Activated CD8-positive, alpha-beta T cell treated with anti-CD3 and anti-CD28 coated beads, Interleukin-2, amount 10 ng/mL, durations not matched to agents 7 days and 5 days (primary cell): ENCODE measurements around the gene PRPF6. TPM values are rescaled to one million over a fixed set of nuclear protein-coding genes. Genes with fewer than 3 reads are reported as not detected.

ENCODE experiments used
- ATAC-seq: fragments of 150-1000 bp; cut with Tn5 transposase; one replicate; pipeline ENCODE4 v1.10.0; 2021; ENCODE audit warnings: moderate library complexity
- CTCF ChIA-PET: fragments of 350-600 bp; sonication (Branson Sonifier 250); formaldehyde crosslinking; loops from one replicate; lab custom pipeline; 2021; ENCODE audit warnings: antibody characterized with exemption; lab: Charles Lee
- POLR2A ChIA-PET: fragments of 350-600 bp; sonication (Branson Sonifier 250); formaldehyde crosslinking; loops from one replicate; lab custom pipeline; 2021; ENCODE audit warnings: antibody characterized with exemption; lab: Charles Lee
- DNase-seq: peaks from one replicate; pipeline ENCODE4 v3.0.0-alpha.2; 2020
- H3K27ac Mint-ChIP-seq: one replicate; pipeline ENCODE4 v1.8.0; 2021; ENCODE audit warnings: mild to moderate bottlenecking, mixed read lengths
- H3K27me3 Mint-ChIP-seq: one replicate; pipeline ENCODE4 v1.8.0; 2021; ENCODE audit warnings: low read depth, mixed read lengths
- H3K36me3 Mint-ChIP-seq: one replicate; pipeline ENCODE4 v1.8.0; 2021; ENCODE audit warnings: low read depth, mixed read lengths
- H3K4me1 Mint-ChIP-seq: one replicate; pipeline ENCODE4 v1.8.0; 2021; ENCODE audit warnings: low read depth, mixed read lengths
- H3K4me3 Mint-ChIP-seq: one replicate; pipeline ENCODE4 v1.8.0; 2021; ENCODE audit warnings: mild to moderate bottlenecking, mixed read lengths
- H3K9me3 Mint-ChIP-seq: one replicate; pipeline ENCODE4 v1.8.0; 2022; ENCODE audit warnings: mixed read lengths; ENCODE audit not compliant: insufficient read depth
- total RNA-seq, 2 experiments: library from RNA; stranded (reverse); gene quantifications; one replicate each; pipeline ENCODE4 v1.2.3, GENCODE V29; 2021

The PRPF6 gene
- total RNA-seq, 2 experiments from 2014 or later: 64.7 to 68.3 TPM

DNA sequence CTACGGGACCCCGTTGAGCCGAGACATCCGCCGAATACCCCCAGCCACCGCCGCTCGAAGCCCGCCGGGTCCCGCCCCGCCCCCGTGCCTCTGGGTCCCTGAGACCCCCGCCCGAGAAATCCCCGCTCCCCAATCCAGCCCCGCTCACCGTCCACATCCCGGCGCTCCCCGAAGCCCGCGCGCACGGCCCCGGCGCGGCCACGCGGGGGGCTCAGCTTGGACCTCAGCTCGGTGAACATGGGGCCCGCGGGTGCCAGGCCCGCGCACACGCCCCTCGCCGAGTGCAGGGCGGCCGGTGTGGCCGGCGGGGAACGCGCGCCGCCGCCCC, 1.7 kb upstream of the PRPF6 start:
- H3K4me3 Mint-ChIP-seq: peak overlapping the region; percentile 76
- ChIA-PET CTCF (interaction anchor here (0.8 to 4.4 kb wide), 12 partner anchors 13 to 277 kb away, joined by 3 to 197 read pairs (median 4); partner anchors contain the start of genes ARFRP1, C20orf204, PCMTD2 and UCKL1), POLR2A (interaction anchor here (0.8 to 4.0 kb wide), 4 partner anchors 23 to 114 kb away, joined by 3 to 77 read pairs (median 6); partner anchors contain the start of genes C20orf204, TPD52L2 and UCKL1)
- H3K27ac Mint-ChIP-seq: peak overlapping the region; percentile 83
- H3K9me3 Mint-ChIP-seq: no peaks in the 10 kb centered on the region
- H3K27me3 Mint-ChIP-seq: no peaks in the 10 kb centered on the region
- DNase-seq (no peak), ATAC-seq (no peak)
- peaks cover 31% of the 10 kb centered on the region for H3K36me3 Mint-ChIP-seq
- peaks cover 64% of the 10 kb centered on the region for H3K4me1 Mint-ChIP-seq

DNA sequence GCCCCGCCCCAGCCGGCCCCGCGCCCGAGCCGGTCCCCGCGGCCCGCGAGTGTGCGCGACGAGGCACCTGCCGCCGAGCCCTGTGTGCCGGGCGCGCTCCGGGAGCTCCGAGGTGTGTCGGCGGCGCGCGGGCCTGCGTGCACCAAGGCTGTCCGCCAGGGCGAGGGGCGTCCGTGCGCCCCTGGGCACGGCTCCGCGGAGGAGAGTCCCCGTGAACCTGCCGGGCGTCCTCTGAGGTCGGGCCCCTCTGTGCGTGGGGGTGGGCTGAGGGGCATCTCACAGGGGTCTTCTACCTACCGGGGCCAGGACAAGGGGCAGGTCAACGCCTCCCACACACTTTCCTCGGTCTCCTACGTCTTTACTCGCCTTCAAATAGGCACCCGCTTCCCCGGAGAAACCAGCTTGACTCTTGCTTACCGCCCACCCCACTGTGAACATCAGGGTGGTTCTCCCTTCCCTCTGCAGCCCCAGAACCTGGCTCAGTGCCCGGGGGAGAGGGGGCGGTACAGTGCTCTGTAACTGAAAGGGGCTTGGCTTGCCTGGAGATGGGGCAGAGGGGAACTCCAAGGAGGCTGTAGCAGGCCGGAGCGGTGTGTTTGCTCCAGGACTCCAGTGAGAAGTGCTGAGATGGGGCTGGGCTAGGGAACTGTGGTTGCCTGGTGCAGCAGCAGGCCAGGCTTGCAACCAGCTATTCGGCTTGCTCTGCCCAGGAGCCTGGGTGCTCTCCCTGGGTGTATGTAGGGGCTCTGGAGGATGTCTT, 1.2 kb upstream of the PRPF6 start, which contains the start of gene SAMD10:
Gene SAMD10 (minus strand): TSS at position 86 of the 760 bp plus-strand sequence. CDS start 175 bp downstream, outside the sequence.
- Mint-ChIP-seq H3K27ac (peak within 1 kb of the TSS; percentile 95), H3K9me3 (no peaks in the 10 kb centered on the region)

DNA sequence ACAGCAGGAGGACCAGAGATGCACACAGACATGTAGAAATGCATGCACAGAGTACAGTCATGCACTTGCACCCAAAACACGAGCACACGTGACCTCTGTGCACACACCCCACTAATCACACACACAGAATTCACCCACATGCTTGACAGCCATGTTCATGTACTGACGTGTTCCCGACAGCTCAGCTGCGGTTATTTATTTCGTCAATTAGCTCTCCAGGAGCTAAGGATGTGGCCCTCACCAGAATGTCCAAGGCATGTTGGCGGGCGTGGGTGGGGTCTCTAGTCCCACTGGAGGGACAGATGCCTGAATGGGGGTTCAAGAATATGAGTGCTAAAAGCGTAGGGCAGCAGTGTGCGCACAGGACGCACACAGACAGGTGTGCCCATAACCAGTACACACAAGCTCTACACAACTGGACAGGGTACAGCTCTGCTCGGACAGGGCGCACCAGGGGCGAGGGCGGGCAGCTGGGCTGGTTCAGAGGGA, 571 bp upstream of the PRPF6 start:
- DNase-seq: peak; percentile 50
- Mint-ChIP-seq H3K9me3 (no peaks in the 10 kb centered on the region), H3K4me1 (peaks cover 63% of the 10 kb centered on the region), H3K27ac (peak overlapping the region; percentile 95), H3K36me3 (peaks cover 34% of the 10 kb centered on the region), H3K27me3 (no peaks in the 10 kb centered on the region), H3K4me3 (peak overlapping the region; percentile 87)
- ATAC-seq: peak; percentile 13
- POLR2A ChIA-PET: interaction anchor here (0.6 to 4.0 kb wide), 9 partner anchors 12 to 251 kb away, joined by 3 to 77 read pairs (median 4); partner anchors contain the start of genes C20orf204, TPD52L2 and UCKL1
- CTCF ChIA-PET: interaction anchor here (0.7 to 4.4 kb wide), 29 partner anchors 12 to 276 kb away, joined by 3 to 197 read pairs (median 5); partner anchors contain the start of genes C20orf204, LKAAEAR1, OPRL1 and RGS19

More for the DNA sequence above, 1.2 kb upstream of the PRPF6 start, which contains the start of gene SAMD10:
- DNase-seq (peak; percentile 66), ATAC-seq (peak; percentile 32)
- Mint-ChIP-seq H3K27me3 (no peaks in the 10 kb centered on the region), H3K4me1 (peaks cover 64% of the 10 kb centered on the region), H3K4me3 (peak within 1 kb of the TSS; percentile 87), H3K36me3 (peaks cover 34% of the 10 kb centered on the region)
- CTCF ChIA-PET: interaction anchor here (0.8 to 4.4 kb wide), 28 partner anchors 13 to 277 kb away, joined by 3 to 197 read pairs (median 4); partner anchors contain the start of genes ARFRP1, C20orf204, LKAAEAR1 and OPRL1
- POLR2A ChIA-PET: interaction anchor here (0.6 to 4.0 kb wide), 7 partner anchors 23 to 250 kb away, joined by 3 to 77 read pairs (median 4); partner anchors contain the start of genes C20orf204, TPD52L2 and UCKL1

DNA sequence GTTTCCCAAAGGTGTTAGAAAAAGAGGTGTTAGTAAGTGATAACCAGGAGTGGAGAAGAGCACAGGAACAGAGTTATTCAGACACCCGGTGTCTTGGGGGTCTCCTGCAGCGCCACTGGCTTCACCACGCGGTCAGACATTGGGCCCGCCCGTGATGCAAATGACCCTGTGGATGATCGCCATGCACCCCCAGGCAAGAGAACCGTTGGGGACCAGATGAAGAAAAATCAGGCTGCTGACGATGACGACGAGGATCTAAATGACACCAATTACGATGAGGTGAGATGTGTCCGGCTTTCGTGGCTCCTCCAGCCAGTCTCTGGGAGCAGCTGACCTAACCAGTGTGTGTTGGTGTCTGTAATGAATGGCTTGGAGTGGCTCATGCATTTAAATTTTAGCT, 2.0 kb downstream of the PRPF6 start:
- DNase-seq (no peak), ATAC-seq (no peak)
- Mint-ChIP-seq H3K27ac (peak overlapping the region; percentile 55), H3K4me1 (peaks cover 42% of the 10 kb centered on the region), H3K4me3 (peak overlapping the region; percentile 87), H3K9me3 (no peaks in the 10 kb centered on the region), H3K27me3 (no peaks in the 10 kb centered on the region), H3K36me3 (peaks cover 35% of the 10 kb centered on the region)
- ChIA-PET CTCF (interaction anchor here (1.0 to 4.4 kb wide), 4 partner anchors 10 to 86 kb away, joined by 3 to 197 read pairs (median 4); partner anchors contain the start of gene C20orf204), POLR2A (interaction anchor here (0.7 to 4.0 kb wide), 2 partner anchors 56 to 365 kb away, joined by 3 to 77 read pairs; partner anchors contain the start of gene C20orf204)

DNA sequence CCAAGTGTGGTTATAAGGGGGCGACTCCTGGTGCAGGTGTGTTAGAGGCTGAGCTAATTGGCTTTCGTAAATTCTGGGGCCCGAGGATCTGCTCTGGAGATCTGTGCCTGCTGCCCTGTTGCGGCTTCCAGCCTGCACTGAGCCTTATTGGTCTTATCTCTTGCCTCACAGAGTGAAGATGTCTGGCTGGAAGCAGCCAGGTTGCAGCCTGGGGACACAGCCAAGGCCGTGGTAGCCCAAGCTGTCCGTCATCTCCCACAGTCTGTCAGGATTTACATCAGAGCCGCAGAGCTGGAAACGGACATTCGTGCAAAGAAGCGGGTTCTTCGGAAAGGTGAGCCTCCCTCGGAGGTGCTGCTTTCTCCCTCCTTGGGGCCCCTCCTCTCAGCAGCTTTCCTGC, 20.0 kb downstream of the PRPF6 start:
- no peaks in the 10 kb centered on the region for H3K27me3 Mint-ChIP-seq
- ATAC-seq: no peak
- no peaks in the 10 kb centered on the region for H3K4me1 Mint-ChIP-seq
- no peaks in the 10 kb centered on the region for H3K9me3 Mint-ChIP-seq
- ChIA-PET POLR2A (no interaction called here), CTCF (interaction anchor here (1.0 to 1.4 kb wide), 2 partner anchors 19 to 20 kb away, joined by 3 to 5 read pairs; partner anchors contain the start of gene PRPF6)
- no peak for DNase-seq
- peaks cover 56% of the 10 kb centered on the region for H3K36me3 Mint-ChIP-seq
- no peak overlapping the region for H3K27ac Mint-ChIP-seq
- H3K4me3 Mint-ChIP-seq: no peak overlapping the region

DNA sequence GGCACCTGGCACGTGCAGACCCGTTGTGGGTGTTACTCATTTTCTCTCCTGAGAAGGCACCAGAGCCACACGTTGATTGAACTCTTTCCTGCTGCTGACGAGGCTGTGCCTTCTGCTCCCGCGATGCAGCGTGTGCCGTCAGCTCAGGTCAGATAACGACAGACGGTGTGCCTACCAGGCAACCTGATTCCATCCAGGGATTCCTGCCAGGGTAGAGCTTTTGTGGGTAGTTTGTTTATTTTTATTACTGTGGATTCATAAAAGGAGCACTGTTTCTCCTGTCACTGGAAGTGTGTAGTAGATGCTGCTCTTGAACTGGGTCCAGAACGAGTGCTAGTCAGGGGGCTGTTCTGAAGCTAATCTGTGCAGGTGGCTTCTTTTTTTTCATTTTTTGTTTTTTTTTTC, 20.7 kb downstream of the PRPF6 start:
- ATAC-seq: no peak
- Mint-ChIP-seq H3K27me3 (no peaks in the 10 kb centered on the region), H3K27ac (peak overlapping the region; percentile 46), H3K36me3 (peaks cover 52% of the 10 kb centered on the region), H3K9me3 (no peaks in the 10 kb centered on the region), H3K4me3 (no peak overlapping the region), H3K4me1 (no peaks in the 10 kb centered on the region)
- POLR2A ChIA-PET: no interaction called here
- no peak for DNase-seq
- CTCF ChIA-PET: interaction anchor here (1.0 to 1.4 kb wide), 2 partner anchors 20 to 21 kb away, joined by 3 to 5 read pairs; partner anchors contain the start of gene PRPF6

DNA sequence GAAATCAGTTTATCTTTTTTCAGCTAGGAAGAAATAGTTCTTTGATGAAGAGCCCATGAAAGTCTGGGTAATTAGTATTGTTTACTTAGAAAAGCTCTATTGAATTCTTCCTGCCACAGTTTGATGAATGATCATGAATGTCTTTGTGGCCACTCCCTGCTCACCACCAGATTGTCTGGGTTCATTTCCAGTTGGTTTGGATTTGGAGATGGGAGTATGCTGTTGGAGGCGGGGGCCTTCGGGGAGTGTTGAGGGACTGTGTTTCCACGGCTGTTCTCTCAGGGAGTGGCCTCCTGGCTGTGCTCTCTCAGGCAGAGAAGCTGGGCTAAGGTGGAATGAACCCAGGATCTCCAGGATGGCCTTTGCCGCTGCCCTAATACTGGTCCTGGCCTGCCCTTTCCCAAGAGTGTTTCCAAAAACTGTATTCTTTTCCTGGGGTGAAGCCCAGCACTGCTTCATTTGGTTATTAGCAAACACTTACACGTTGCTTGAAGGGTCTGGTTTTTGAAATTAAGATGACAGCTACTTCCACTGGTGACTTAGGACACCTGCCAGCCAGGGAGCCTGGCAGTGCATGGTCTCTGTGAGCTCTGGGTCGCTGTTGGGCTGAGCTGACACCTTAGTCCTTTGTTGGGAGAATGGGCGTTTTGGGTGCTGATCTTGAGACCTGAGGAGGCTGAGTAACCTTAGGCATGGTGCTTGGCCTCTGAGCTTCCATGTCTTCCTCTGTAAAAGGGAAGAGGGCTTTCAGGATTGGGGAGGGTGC, 23.2 kb downstream of the PRPF6 start:
- Mint-ChIP-seq H3K4me3 (no peak overlapping the region), H3K4me1 (peaks cover 11% of the 10 kb centered on the region), H3K36me3 (peaks cover 62% of the 10 kb centered on the region), H3K27ac (no peak overlapping the region), H3K9me3 (peaks cover 11% of the 10 kb centered on the region), H3K27me3 (no peaks in the 10 kb centered on the region)
- ATAC-seq (no peak), DNase-seq (no peak)
- ChIA-PET POLR2A (no interaction called here), CTCF (interaction anchor here (4.6 kb wide), 1 partner anchor 35 kb away, joined by 14 read pairs; no protein-coding TSS in a partner anchor)

DNA sequence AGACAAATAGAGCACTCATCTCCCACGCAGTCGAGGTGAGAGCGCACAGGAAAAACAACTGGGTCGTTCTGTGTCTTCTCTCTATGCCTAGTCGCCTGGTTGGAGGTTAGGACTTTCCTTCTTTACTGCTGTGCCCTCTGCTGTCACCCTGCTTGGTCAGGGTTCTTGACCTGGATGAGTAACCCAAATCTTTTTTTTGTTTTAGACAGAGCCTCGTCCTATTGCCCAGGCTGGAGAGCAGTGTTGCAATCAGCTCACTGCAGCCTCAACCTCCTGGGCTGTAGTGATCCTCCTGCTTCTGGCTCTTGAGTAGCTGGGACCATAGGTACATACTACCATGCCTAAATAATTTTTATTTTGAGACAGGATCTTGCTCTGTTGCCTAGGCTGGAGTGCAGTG, 24.5 kb downstream of the PRPF6 start:
- no peak for ATAC-seq
- Mint-ChIP-seq H3K36me3 (peaks cover 64% of the 10 kb centered on the region), H3K9me3 (peaks cover 14% of the 10 kb centered on the region)

DNA sequence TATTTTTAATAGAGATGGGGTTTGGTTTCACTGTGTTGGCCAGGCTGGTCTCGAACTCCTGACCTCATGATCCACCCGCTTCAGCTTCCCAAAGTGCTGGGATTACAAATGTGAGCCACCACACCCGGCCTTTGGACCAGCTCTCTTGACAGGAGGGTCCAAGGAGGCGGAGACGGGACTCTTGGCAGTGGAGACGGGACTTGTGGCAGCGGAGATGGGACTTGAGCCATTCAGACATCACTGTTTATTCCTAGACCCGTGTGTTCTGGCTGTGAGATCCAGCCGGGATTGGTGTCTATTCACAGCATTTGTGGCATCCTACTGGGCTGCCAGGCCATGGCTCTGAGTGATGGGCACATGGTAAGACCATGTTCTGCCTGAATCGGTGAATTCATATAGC, 25.6 kb downstream of the PRPF6 start:
- peaks cover 14% of the 10 kb centered on the region for H3K9me3 Mint-ChIP-seq
- ChIA-PET POLR2A (interaction anchor here (1.2 kb wide), 1 partner anchor 32 kb away, joined by 3 read pairs; no protein-coding TSS in a partner anchor), CTCF (interaction anchor here (1.6 to 4.6 kb wide), 2 partner anchors 19 to 33 kb away, joined by 3 to 14 read pairs; no protein-coding TSS in a partner anchor)
- DNase-seq: no peak
- H3K27me3 Mint-ChIP-seq: no peaks in the 10 kb centered on the region
- peaks cover 69% of the 10 kb centered on the region for H3K36me3 Mint-ChIP-seq
- H3K4me1 Mint-ChIP-seq: peaks cover 34% of the 10 kb centered on the region
- no peak overlapping the region for H3K27ac Mint-ChIP-seq
- no peak overlapping the region for H3K4me3 Mint-ChIP-seq
- no peak for ATAC-seq

More for the DNA sequence above, 24.5 kb downstream of the PRPF6 start:
- no peak for DNase-seq
- ChIA-PET CTCF (interaction anchor here (1.6 to 4.6 kb wide), 2 partner anchors 18 to 34 kb away, joined by 3 to 14 read pairs; no protein-coding TSS in a partner anchor), POLR2A (interaction anchor here (0.6 kb wide), 1 partner anchor 13 kb away, joined by 3 read pairs; no protein-coding TSS in a partner anchor)
- Mint-ChIP-seq H3K4me1 (peaks cover 23% of the 10 kb centered on the region), H3K27me3 (no peaks in the 10 kb centered on the region), H3K27ac (peak overlapping the region; percentile 11), H3K4me3 (no peak overlapping the region)

DNA sequence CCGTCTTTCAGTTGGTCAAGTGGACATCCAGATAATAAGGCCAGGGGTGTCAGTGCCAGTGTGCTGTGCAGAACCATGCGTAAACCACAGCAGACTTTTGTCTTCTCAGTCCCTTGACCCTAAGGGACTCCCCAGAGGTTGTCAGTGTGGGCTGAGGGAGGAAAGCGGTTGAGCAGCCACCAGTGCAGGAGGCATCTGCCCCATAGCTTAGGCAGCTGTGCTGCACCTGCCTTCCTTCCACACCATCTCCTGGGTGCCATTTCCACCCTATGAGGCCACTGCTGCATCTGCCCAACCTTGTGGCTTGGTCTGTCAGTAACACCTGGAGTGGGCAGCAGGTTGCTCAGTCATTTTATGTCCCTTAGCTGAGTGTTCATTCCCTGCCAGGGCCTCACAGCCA, 26.0 kb downstream of the PRPF6 start:
- ATAC-seq: no peak
- POLR2A ChIA-PET: interaction anchor here (0.6 to 1.2 kb wide), 3 partner anchors 13 to 32 kb away, joined by 3 to 5 read pairs (median 3); partner anchors contain the start of gene PRPF6

More for the DNA sequence above, 26.0 kb downstream of the PRPF6 start:
- DNase-seq: no peak
- Mint-ChIP-seq H3K27ac (no peak overlapping the region), H3K4me3 (no peak overlapping the region), H3K27me3 (no peaks in the 10 kb centered on the region), H3K9me3 (peaks cover 14% of the 10 kb centered on the region), H3K36me3 (peaks cover 67% of the 10 kb centered on the region), H3K4me1 (peaks cover 36% of the 10 kb centered on the region)
- CTCF ChIA-PET: interaction anchor here (1.8 to 4.6 kb wide), 2 partner anchors 27 to 32 kb away, joined by 8 to 14 read pairs; partner anchors contain the start of genes PRPF6 and SAMD10
